ENCODE results near the gene ATP5F1A.
"Not testable (repeated sequence)": the region's sequence is repeated elsewhere in the genome, so short reads cannot be mapped to it uniquely, and the experiment has no call there.

ATP5F1A gene

DNA sequence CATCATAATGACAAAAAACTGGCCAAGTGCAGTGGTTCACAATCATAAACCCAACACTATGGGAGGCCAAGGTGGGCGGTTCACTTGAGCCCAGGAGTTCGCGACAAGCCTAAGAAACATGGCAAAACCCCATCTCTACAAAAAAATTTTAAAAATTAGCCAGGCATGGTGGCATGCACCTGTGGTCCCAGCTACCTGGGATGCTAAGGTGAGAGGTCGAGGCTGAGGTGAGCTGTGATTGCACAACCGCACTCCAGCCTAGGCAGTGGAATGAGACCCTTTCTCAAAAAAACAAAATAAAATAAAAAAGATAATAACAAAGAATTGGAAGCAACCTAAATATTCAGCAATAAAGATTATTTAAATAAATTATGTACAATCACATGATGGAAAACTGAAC, 47.8 kb downstream of the ATP5F1A start:
- no peak overlapping the region for H3K4me2 ChIP-seq (ENCODE audit: low read depth, low read length)
- TF ChIP-seq EZH2 (optimal IDR thresholded peaks at IDR 0.05; ENCODE audit: low read depth, low read length) (no peak), EZH2phosphoT487 (IDR thresholded peaks at IDR 0.05; ENCODE audit: low read length) (no peak)
- TF ChIP-seq, protein P1, sequence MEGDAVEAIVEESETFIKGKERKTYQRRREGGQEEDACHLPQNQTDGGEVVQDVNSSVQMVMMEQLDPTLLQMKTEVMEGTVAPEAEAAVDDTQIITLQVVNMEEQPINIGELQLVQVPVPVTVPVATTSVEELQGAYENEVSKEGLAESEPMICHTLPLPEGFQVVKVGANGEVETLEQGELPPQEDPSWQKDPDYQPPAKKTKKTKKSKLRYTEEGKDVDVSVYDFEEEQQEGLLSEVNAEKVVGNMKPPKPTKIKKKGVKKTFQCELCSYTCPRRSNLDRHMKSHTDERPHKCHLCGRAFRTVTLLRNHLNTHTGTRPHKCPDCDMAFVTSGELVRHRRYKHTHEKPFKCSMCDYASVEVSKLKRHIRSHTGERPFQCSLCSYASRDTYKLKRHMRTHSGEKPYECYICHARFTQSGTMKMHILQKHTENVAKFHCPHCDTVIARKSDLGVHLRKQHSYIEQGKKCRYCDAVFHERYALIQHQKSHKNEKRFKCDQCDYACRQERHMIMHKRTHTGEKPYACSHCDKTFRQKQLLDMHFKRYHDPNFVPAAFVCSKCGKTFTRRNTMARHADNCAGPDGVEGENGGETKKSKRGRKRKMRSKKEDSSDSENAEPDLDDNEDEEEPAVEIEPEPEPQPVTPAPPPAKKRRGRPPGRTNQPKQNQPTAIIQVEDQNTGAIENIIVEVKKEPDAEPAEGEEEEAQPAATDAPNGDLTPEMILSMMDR (IDR thresholded peaks at IDR 0.05; ENCODE audit: low read length) = no peak

DNA sequence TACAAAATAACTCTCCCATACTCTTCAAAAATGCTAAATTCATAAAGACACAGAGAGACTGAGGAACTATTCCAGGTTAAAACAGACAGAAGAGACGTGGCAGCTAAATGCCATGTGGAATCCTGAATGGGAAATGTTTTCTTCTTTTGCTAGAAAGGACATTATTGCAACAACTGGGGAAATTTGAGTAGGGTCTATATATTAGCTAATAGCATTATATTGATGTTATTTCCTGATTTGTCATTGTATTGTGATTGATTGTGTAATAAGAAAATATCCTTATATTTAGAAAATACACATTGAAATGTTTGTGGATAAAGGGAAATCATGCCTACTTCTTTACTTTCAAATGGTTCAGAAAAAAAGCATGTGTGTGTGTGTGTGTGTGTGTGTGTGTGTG, 49.5 kb downstream of the ATP5F1A start:
- no peaks in the 10 kb centered on the region for H3F3A ChIP-seq (ENCODE audit: insufficient read depth, low read length)
- no peaks in the 10 kb centered on the region for H3K9me2 ChIP-seq (replicated peaks; ENCODE audit: insufficient read depth, low read length)
- no peak overlapping the region for H2AFZ ChIP-seq (ENCODE audit: low read length)
- H3K79me2 ChIP-seq (ENCODE audit: low read length) = no peaks in the 10 kb centered on the region
- no peaks in the 10 kb centered on the region for H3K9me3 ChIP-seq (replicated peaks; ENCODE audit: insufficient read depth, low read length)
- no peak overlapping the region for H3K9ac ChIP-seq (ENCODE audit: low read length)
- H3K27ac ChIP-seq (ENCODE audit: low read length) = no peak overlapping the region
- H3K27me3 ChIP-seq (replicated peaks; ENCODE audit: insufficient read depth, low read length) = no peaks in the 10 kb centered on the region
- no peaks in the 10 kb centered on the region for H3K36me3 ChIP-seq (replicated peaks; ENCODE audit: insufficient read depth, low read length)
- H3K4me3 ChIP-seq (ENCODE audit: low read length) = no peak overlapping the region
- H3K4me1 ChIP-seq (ENCODE audit: low read length) = 0 out of 2 replicates have a peak, but pooled peaks cover 3% of the 10 kb centered on the region
- no peaks in the 10 kb centered on the region for H4K20me1 ChIP-seq (ENCODE audit: insufficient read depth, low read length)
- no peak for DNase-seq
- TF ChIP-seq EZH2 (optimal IDR thresholded peaks at IDR 0.05; ENCODE audit: low read depth, low read length) (no peak), EZH2phosphoT487 (IDR thresholded peaks at IDR 0.05; ENCODE audit: low read length) (no peak)
- TF ChIP-seq, protein P1 (IDR thresholded peaks at IDR 0.05; ENCODE audit: low read length) = no peak
- no peak overlapping the region for H3K4me2 ChIP-seq (ENCODE audit: low read depth, low read length)

More for the DNA sequence above, 47.8 kb downstream of the ATP5F1A start:
- H3F3A ChIP-seq (ENCODE audit: insufficient read depth, low read length) = peaks cover 3% of the 10 kb centered on the region; the same call in 1 of the 2 replicates
- no peaks in the 10 kb centered on the region for H3K9me3 ChIP-seq (replicated peaks; ENCODE audit: insufficient read depth, low read length)
- H3K9me2 ChIP-seq (replicated peaks; ENCODE audit: insufficient read depth, low read length) = no peaks in the 10 kb centered on the region
- H3K4me1 ChIP-seq (ENCODE audit: low read length) = peaks cover 9% of the 10 kb centered on the region
- H3K79me2 ChIP-seq (ENCODE audit: low read length) = no peaks in the 10 kb centered on the region
- DNase-seq = no peak
- H2AFZ ChIP-seq (ENCODE audit: low read length) = no peak overlapping the region
- H3K36me3 ChIP-seq (replicated peaks; ENCODE audit: insufficient read depth, low read length) = no peaks in the 10 kb centered on the region
- H3K4me3 ChIP-seq (ENCODE audit: low read length) = no peak overlapping the region
- H3K27ac ChIP-seq (ENCODE audit: low read length) = no peak overlapping the region
- no peaks in the 10 kb centered on the region for H3K27me3 ChIP-seq (replicated peaks; ENCODE audit: insufficient read depth, low read length)
- no peaks in the 10 kb centered on the region for H4K20me1 ChIP-seq (ENCODE audit: insufficient read depth, low read length)
- H3K9ac ChIP-seq (ENCODE audit: low read length) = no peak overlapping the region

DNA sequence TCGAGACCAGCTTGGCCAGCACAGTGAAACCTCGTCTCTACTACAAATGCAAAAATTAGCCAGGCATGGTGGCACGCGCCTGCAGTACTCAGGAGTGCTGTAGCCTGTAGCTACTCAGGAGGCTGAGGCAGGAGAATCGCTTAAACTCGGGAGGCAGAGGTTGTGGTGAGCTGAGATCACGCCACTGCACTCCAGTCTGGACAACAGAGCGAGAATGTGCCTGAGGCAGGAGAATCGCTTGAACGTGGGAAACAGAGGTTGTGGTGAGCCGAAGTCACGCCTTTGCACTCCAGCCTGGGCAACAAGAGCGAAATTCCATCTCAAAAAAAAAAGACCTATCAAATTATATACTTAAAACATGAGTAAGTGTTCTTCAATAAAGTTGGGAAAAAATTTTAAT, 50.7 kb downstream of the ATP5F1A start:
- H3K79me2 ChIP-seq (ENCODE audit: low read length); H3K27ac ChIP-seq (ENCODE audit: low read length); H3K4me3 ChIP-seq (ENCODE audit: low read length); H3K27me3 ChIP-seq (replicated peaks; ENCODE audit: insufficient read depth, low read length); H3K4me1 ChIP-seq (ENCODE audit: low read length); H4K20me1 ChIP-seq (ENCODE audit: insufficient read depth, low read length); H3F3A ChIP-seq (ENCODE audit: insufficient read depth, low read length); DNase-seq; H3K9me3 ChIP-seq (replicated peaks; ENCODE audit: insufficient read depth, low read length); H3K36me3 ChIP-seq (replicated peaks; ENCODE audit: insufficient read depth, low read length); H3K9me2 ChIP-seq (replicated peaks; ENCODE audit: insufficient read depth, low read length); H2AFZ ChIP-seq (ENCODE audit: low read length); H3K9ac ChIP-seq (ENCODE audit: low read length); H3K4me2 ChIP-seq (ENCODE audit: low read depth, low read length): not testable (repeated sequence)

DNA sequence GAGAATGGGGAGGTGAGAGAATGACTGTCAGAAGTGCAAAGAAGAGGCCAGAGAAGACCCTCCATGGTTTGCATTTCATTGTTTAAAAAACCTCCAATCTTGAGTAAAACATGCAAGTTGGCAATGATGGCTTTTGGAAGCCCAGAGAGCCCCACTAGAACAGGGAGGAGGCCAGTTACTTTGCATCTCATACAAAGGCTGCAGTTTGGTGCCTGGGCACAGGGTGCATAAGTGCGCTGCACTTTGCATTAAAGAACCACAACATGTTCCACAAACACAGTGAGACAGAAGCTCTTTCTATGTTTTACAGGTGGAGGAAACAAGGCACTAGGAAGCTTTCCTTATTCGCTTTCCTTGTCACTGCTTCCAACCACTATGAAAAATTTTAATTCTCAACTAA, 51.4 kb downstream of the ATP5F1A start:
- DNase-seq = no peak
- H3K9me2 ChIP-seq (replicated peaks; ENCODE audit: insufficient read depth, low read length) = no peaks in the 10 kb centered on the region
- no peak overlapping the region for H3K9ac ChIP-seq (ENCODE audit: low read length)
- no peak overlapping the region for H3K4me3 ChIP-seq (ENCODE audit: low read length)
- H3K36me3 ChIP-seq (replicated peaks; ENCODE audit: insufficient read depth, low read length) = no peaks in the 10 kb centered on the region
- H4K20me1 ChIP-seq (ENCODE audit: insufficient read depth, low read length) = no peaks in the 10 kb centered on the region
- TF ChIP-seq EZH2phosphoT487 (IDR thresholded peaks at IDR 0.05; ENCODE audit: low read length) (no peak), EZH2 (optimal IDR thresholded peaks at IDR 0.05; ENCODE audit: low read depth, low read length) (no peak)
- TF ChIP-seq, protein P1 (IDR thresholded peaks at IDR 0.05; ENCODE audit: low read length) = no peak
- no peaks in the 10 kb centered on the region for H3K79me2 ChIP-seq (ENCODE audit: low read length)
- no peak overlapping the region for H2AFZ ChIP-seq (ENCODE audit: low read length)
- no peak overlapping the region for H3K27ac ChIP-seq (ENCODE audit: low read length)
- H3K9me3 ChIP-seq (replicated peaks; ENCODE audit: insufficient read depth, low read length) = no peaks in the 10 kb centered on the region
- no peak overlapping the region for H3K4me2 ChIP-seq (ENCODE audit: low read depth, low read length)
- H3F3A ChIP-seq (ENCODE audit: insufficient read depth, low read length) = no peaks in the 10 kb centered on the region
- H3K27me3 ChIP-seq (replicated peaks; ENCODE audit: insufficient read depth, low read length) = no peaks in the 10 kb centered on the region
- peaks cover 9% of the 10 kb centered on the region for H3K4me1 ChIP-seq (ENCODE audit: low read length)
